Stomach (tissue), 9 donors: ENCODE results near the gene ARAP3. TPM values are rescaled to one million over a fixed set of nuclear protein-coding genes. Genes with fewer than 3 reads are reported as not detected.

ENCODE experiments used
- DNase-seq, 2 donors: peaks; one replicate each; pipeline versions ENCODE4 v3.0.0 to v3.0.0-alpha.2; 2013 to 2019
- H3K27ac ChIP-seq, 5 donors: fragments of 200-600 bp in 4 of 5; sonication (generic) in 4 of 5; one replicate each; pipeline ENCODE4 v1.5.1; 2013 to 2019; ENCODE audit warnings: mild to moderate bottlenecking in 1 of 5, moderate library complexity in 1 of 5
- H3K27me3 ChIP-seq, 3 donors: fragments of 200-600 bp; sonication (generic); one replicate each; pipeline ENCODE4 v1.5.1; 2017 to 2019; ENCODE audit warnings: mixed run types in 1 of 3
- H3K36me3 ChIP-seq, 4 donors: fragments of 200-600 bp; sonication (generic); 1 replicate in 3 of 4; 2 replicates in 1 of 4; pipeline ENCODE4 v1.5.1; 2016 to 2019
- H3K4me1 ChIP-seq, 4 donors: fragments of 200-600 bp; sonication (generic); one replicate each; pipeline ENCODE4 v1.5.1; 2016 to 2019
- H3K4me3 ChIP-seq, 4 donors: fragments of 200-600 bp; sonication (generic) in 3 of 4; one replicate each; pipeline ENCODE4 v1.5.1; 2016 to 2019; ENCODE audit warnings: mild to moderate bottlenecking in 1 of 4
- H3K9me3 ChIP-seq, 4 donors: fragments of 200-600 bp; sonication (generic); one replicate each; pipeline ENCODE4 v1.5.1; 2016 to 2019
- CTCF ChIP-seq, 7 experiments: fragments of 450-650 bp in 4 of 7; fragments of 200-600 bp in 3 of 7; sonication (generic) in 3 of 7; IDR thresholded peaks; one replicate each; pipeline ENCODE4 v1.5.1; 2016 to 2019; ENCODE audit warnings: antibody characterized with exemption in 7 of 7, control low read depth in 2 of 7, mild to moderate bottlenecking in 1 of 7
- EP300 ChIP-seq: sonication (generic); formaldehyde crosslinking; IDR thresholded peaks from one replicate; pipeline ENCODE4 v1.6.1; 2017; ENCODE audit warnings: antibody characterized with exemption
- POLR2A ChIP-seq, 4 donors: fragments of 450-650 bp; IDR thresholded peaks; one replicate each; pipeline ENCODE4 v1.6.1; 2016; ENCODE audit warnings: antibody characterized with exemption in 4 of 4, control low read depth in 2 of 4, mild to moderate bottlenecking in 1 of 4, moderate library complexity in 1 of 4
- POLR2AphosphoS5 ChIP-seq, 3 donors: sonication (generic); formaldehyde crosslinking; IDR thresholded peaks; one replicate each; pipeline ENCODE4 v1.6.1; 2016; ENCODE audit warnings: antibody characterized with exemption in 3 of 3
- WGBS, 5 donors: extraction: QIAGEN DNeasy Blood & Tissue Kit in 3 of 5; methylation state at CpG; one replicate each; pipeline versions ENCODE4 v1.1.5 to v1.1.7; 2013 to 2018; 5-methylcytosine and 5-hydroxymethylcytosine counted together
- intact Hi-C: fragments of 100-400 bp; cut with DNase I; formaldehyde crosslinking; loops from one replicate; pipeline ENCODE4 v1.15.1; 2023; ENCODE audit warnings: low total_unique reads
- polyA plus RNA-seq, 3 donors: library from polyadenylated mRNA; stranded (reverse); fragments of 200-250 nt; gene quantifications; one replicate each; pipeline ENCODE4 v1.2.3, GENCODE V29; 2013
- total RNA-seq, 5 donors: library from RNA; depleted of rRNA; stranded (reverse); fragments of >200 nt; gene quantifications; one replicate each; pipeline versions ENCODE4 v1.1.0 to v1.2.3, GENCODE V29; 2014 to 2016
- donor health status: healthy with polysubstance abuse.
- donor health status: Bipolar disorder and iron deficiency.
- donor health status: healthy.

Gene ARAP3
- total and polyA plus RNA-seq, 8 donors: 2.3 to 11.9 (median 5.6) TPM

- intact Hi-C loops: no loop called here
- Histone ChIP-seq H3K9me3 (no peaks in the 10 kb centered on the region), H3K4me1 (peaks cover 51 to 98% (median 73%) of the 10 kb centered on the region in 4 donors), H3K36me3 (no peaks in the 10 kb centered on the region), H3K27ac (peak overlapping the region in 4 of 5 donors; percentile 30 to 78 (median 44)), H3K27me3 (no peaks in the 10 kb centered on the region), H3K4me3 (no peak overlapping the region)
- no peak for TF ChIP-seq POLR2AphosphoS5 (IDR thresholded peaks at IDR 0.05)
- no peak for TF ChIP-seq EP300
- no peak for TF ChIP-seq CTCF (IDR thresholded peaks at IDR 0.05)
- no peak for TF ChIP-seq POLR2A (IDR thresholded peaks at IDR 0.05)
- WGBS, 5 donors: 11 to 43% (median 33%) methylated on average over 1 of the region's 1 CpG
- DNase-seq: peak in 1 of 2 donors; percentile 36
Observed at GRCh38 chr5:141608557-141608956, 73.5 kb downstream of the ARAP3 start.

GRCh38 chr5:141608046-141608445 lies 74.0 kb downstream of the ARAP3 start:
- H3K27me3 ChIP-seq: no peaks in the 10 kb centered on the region
- intact Hi-C loops: no loop called here
- no peak for TF ChIP-seq EP300
- no peak for TF ChIP-seq POLR2A (IDR thresholded peaks at IDR 0.05)
- no peak for TF ChIP-seq CTCF (IDR thresholded peaks at IDR 0.05)
- TF ChIP-seq POLR2AphosphoS5 (IDR thresholded peaks at IDR 0.05): no peak
- peaks cover 52 to 97% (median 70%) of the 10 kb centered on the region in 4 donors for H3K4me1 ChIP-seq
- peak overlapping the region; percentile 30 to 78 (median 45) for H3K27ac ChIP-seq
- WGBS, 5 donors: 54 to 80% (median 71%) methylated on average over 2 of the region's 2 CpGs
- H3K4me3 ChIP-seq: no peak overlapping the region
- no peak for DNase-seq
- no peaks in the 10 kb centered on the region for H3K36me3 ChIP-seq
- H3K9me3 ChIP-seq: no peaks in the 10 kb centered on the region

DNA sequence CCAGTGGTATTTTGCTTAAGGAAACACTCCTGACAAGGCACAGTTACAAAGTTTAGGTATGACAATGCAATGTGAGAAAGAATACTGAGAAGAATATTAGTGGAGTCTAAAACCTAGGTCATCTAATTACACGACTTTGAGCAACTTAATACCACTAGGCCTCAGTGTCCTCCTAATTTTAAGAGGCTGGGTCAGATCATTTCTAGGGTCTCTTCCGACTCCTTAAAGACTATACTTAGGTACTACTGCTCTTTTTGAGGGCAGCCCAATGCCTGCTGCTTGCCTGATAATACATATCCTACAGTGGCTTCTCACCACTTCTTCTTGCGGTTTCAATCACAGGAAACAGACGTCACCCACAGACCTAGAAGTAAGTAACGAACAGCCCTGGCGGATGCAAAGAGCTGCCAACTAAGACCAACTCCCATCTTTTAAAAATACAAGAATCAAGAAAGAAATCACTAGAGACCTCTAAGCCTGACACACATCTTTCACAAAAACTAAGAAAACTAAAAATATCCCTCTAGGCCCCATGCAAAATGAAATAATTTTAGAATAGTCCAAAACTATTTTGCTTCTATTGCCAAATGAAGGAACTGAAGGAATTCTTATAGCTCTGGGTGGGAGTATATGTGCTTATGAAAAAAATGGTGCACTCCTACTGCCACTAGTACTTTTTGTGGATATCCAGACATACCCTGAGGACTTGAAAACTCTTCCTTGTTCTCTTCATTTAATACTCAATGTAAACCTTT lies 76.3 kb downstream of the ARAP3 start:
- DNase-seq: peak; percentile 46 to 80
- Histone ChIP-seq H3K4me3 (no peak overlapping the region), H3K4me1 (peaks cover 44 to 96% (median 58%) of the 10 kb centered on the region in 4 donors), H3K9me3 (no peaks in the 10 kb centered on the region), H3K36me3 (no peaks in the 10 kb centered on the region), H3K27me3 (no peaks in the 10 kb centered on the region), H3K27ac (peak overlapping the region; percentile 24 to 78 (median 62))
- intact Hi-C loops: no loop called here
- TF ChIP-seq EP300 (no peak), POLR2AphosphoS5 (IDR thresholded peaks at IDR 0.05) (peak in 2 of 3 donors; percentile 19 to 26)
- 57 to 84% (median 64%) methylated on average over 6 of the region's 6 CpGs for WGBS, 5 donors

GRCh38 chr5:141603923-141604717 lies 77.9 kb downstream of the ARAP3 start:
- peak; percentile 34 to 74 for DNase-seq
- Histone ChIP-seq H3K4me3 (no peak overlapping the region), H3K27ac (peak overlapping the region; percentile 7 to 78 (median 62)), H3K9me3 (no peaks in the 10 kb centered on the region), H3K4me1 (peaks cover 31 to 96% (median 56%) of the 10 kb centered on the region in 4 donors), H3K36me3 (no peaks in the 10 kb centered on the region), H3K27me3 (no peaks in the 10 kb centered on the region)
- WGBS, 5 donors: 36 to 61% (median 41%) methylated on average over 6 of the region's 6 CpGs
- TF ChIP-seq CTCF (IDR thresholded peaks at IDR 0.05): no peak
- no peak for TF ChIP-seq EP300
- no peak for TF ChIP-seq POLR2A (IDR thresholded peaks at IDR 0.05)
- TF ChIP-seq POLR2AphosphoS5 (IDR thresholded peaks at IDR 0.05): peak; percentile 31 to 62 (median 33)
- intact Hi-C loops: no loop called here

Other genes starting within 250 kb of the ARAP3 start
- 10 to 100 TPM in 4 of 5 donors, 1 to 10 TPM in 1; 7.6 to 35.8 (median 18.8) TPM for gene PCDHGC3, start 206.3 kb downstream of the ARAP3 start, total RNA-seq
- 10 to 100 TPM; 20.0 to 30.3 (median 29.1) TPM for gene PCDHGC3, start 206.3 kb downstream of the ARAP3 start, polyA plus RNA-seq
- 10 to 100 TPM in 1 of 5 donors, 1 to 10 TPM in 2, under 1 TPM in 1, not detected in 1; 0.87 to 15.4 (median 5.0) TPM for gene PCDHGC4, start 197.2 kb downstream of the ARAP3 start, total RNA-seq
- gene PCDHGC4, start 197.2 kb downstream of the ARAP3 start, polyA plus RNA-seq: not detected
- 1 to 10 TPM in 3 of 5 donors, not detected in 2; 2.0 to 3.5 (median 2.7) TPM for gene PCDHGC5, start 193.1 kb downstream of the ARAP3 start, total RNA-seq
- gene PCDHGC5, start 193.1 kb downstream of the ARAP3 start, polyA plus RNA-seq: under 1 TPM in 2 of 3 donors, not detected in 1; 0.08 to 0.12 TPM
- 100 to 1,000 TPM in 1 of 5 donors, 10 to 100 TPM in 4; 18.0 to 181 (median 77.0) TPM for gene DIAPH1, start 63.2 kb downstream of the ARAP3 start, total RNA-seq
- 10 to 100 TPM; 41.4 to 98.1 (median 76.1) TPM for gene DIAPH1, start 63.2 kb downstream of the ARAP3 start, polyA plus RNA-seq
- gene HDAC3, start 45.4 kb downstream of the ARAP3 start, total RNA-seq: 10 to 100 TPM; 37.1 to 64.3 (median 48.4) TPM
- gene HDAC3, start 45.4 kb downstream of the ARAP3 start, polyA plus RNA-seq: 10 to 100 TPM; 34.7 to 51.8 (median 36.2) TPM
- 1 to 10 TPM in 3 of 5 donors, under 1 TPM in 1, not detected in 1; 0.45 to 2.2 (median 1.1) TPM for gene RELL2, start 45.2 kb downstream of the ARAP3 start, total RNA-seq
- gene RELL2, start 45.2 kb downstream of the ARAP3 start, polyA plus RNA-seq: 1 to 10 TPM in 2 of 3 donors, under 1 TPM in 1; 0.61 to 4.9 (median 1.8) TPM
- 10 to 100 TPM; 12.3 to 66.5 (median 28.0) TPM for gene FCHSD1, start 30.8 kb downstream of the ARAP3 start, total RNA-seq
- gene FCHSD1, start 30.8 kb downstream of the ARAP3 start, polyA plus RNA-seq: 1 to 10 TPM; 5.0 to 9.9 (median 9.0) TPM
- gene PCDH1, start 196.2 kb upstream of the ARAP3 start, total RNA-seq: 10 to 100 TPM; 35.3 to 96.9 (median 79.1) TPM
- gene PCDH1, start 196.2 kb upstream of the ARAP3 start, polyA plus RNA-seq: 10 to 100 TPM in 2 of 3 donors, 1 to 10 TPM in 1; 8.7 to 20.9 (median 10.6) TPM
- gene DELE1, start 241.6 kb upstream of the ARAP3 start, total RNA-seq: 100 to 1,000 TPM in 1 of 5 donors, 10 to 100 TPM in 4; 65.0 to 100 (median 98.2) TPM
- 10 to 100 TPM; 29.2 to 39.8 (median 32.6) TPM for gene DELE1, start 241.6 kb upstream of the ARAP3 start, polyA plus RNA-seq